ENCODE measurements around the gene TMEM198. TPM values are rescaled to one million over a fixed set of nuclear protein-coding genes. Genes with fewer than 3 reads are reported as not detected.
A peak's percentile ranks its signal among the peaks of the same experiment; 100 is the strongest.

The TMEM198 gene
- total and polyA plus RNA-seq, 2 donors (not counting 1 experiment from before 2014, with no cell fraction given), result 0.39 to 1.1 TPM

GRCh38 chr2:219597552-219598307, 53.9 kb downstream of the TMEM198 start, which contains the start of gene STK11IP:
STK11IP (plus strand) TSS chr2:219597857; CDS start chr2:219598120, 263 bp downstream.
- peak; percentile 88 for ATAC-seq (ENCODE audit: low read depth)

More at GRCh38 chr2:219597552-219598307, 53.9 kb downstream of the TMEM198 start, which contains the start of gene STK11IP:
- Mint-ChIP-seq H3K27ac (peak within 1 kb of the TSS; percentile 98), H3K4me3 (peak within 1 kb of the TSS; percentile 98), H3K4me1 (peaks cover 23% of the 10 kb centered on the region), H3K9me3 (ENCODE audit: insufficient read depth) (no peaks in the 10 kb centered on the region), H3K27me3 (peaks cover 10% of the 10 kb centered on the region)
- under 1% methylated on average over 57 of the region's 57 CpGs for WGBS (ENCODE audit: insufficient coverage)
- H3K9me3 ChIP-seq (ENCODE audit: control extremely low read depth in 1 of 3, control insufficient read depth in 2 of 3, insufficient read depth in 1 of 3, low read length in 2 of 3), result no peaks in the 10 kb centered on the region
- DNase-seq, result peak; percentile 96
- H3K9ac ChIP-seq (ENCODE audit: low read length), result peak within 1 kb of the TSS; percentile 80
- peaks cover 15% of the 10 kb centered on the region for H3K79me2 ChIP-seq (ENCODE audit: control insufficient read depth, insufficient read depth, low read length)
- peaks cover 3 to 18% of the 10 kb centered on the region in 2 experiments for H3K36me3 ChIP-seq (replicated peaks in 1 of 2; ENCODE audit: control extremely low read depth in 1 of 2, control insufficient read depth in 1 of 2, extremely low read depth in 1 of 2, insufficient read depth in 2 of 2, low read length in 1 of 2)
- peak within 1 kb of the TSS; percentile 89 for H2AFZ ChIP-seq (ENCODE audit: insufficient read depth, low read depth, low read length, poor library complexity, severe bottlenecking)
- H3K4me2 ChIP-seq (replicated peaks; ENCODE audit: low read depth, low read length, poor library complexity, severe bottlenecking), result peak within 1 kb of the TSS; percentile 84
- no peak for TF ChIP-seq EZH2 (IDR thresholded peaks at IDR 0.05; ENCODE audit: borderline replicate concordance, insufficient read depth, low read depth, low read length, poor library complexity, severe bottlenecking)
- TF ChIP-seq CTCF (IDR thresholded peaks at IDR 0.05), result no peak
- no peaks in the 10 kb centered on the region for H4K20me1 ChIP-seq (ENCODE audit: control insufficient read depth, insufficient read depth, low read length, poor library complexity, severe bottlenecking)
- H3K4me3 ChIP-seq (ENCODE audit: control extremely low read depth in 1 of 5, extremely low read depth in 1 of 5, insufficient read depth in 1 of 5, low read depth in 2 of 5, low read length in 4 of 5), result peak within 1 kb of the TSS; percentile 69 to 88 (median 86)
- CTCF ChIA-PET, result interaction anchor here (0.7 to 2.0 kb wide), 9 partner anchors 28 to 209 kb away, joined by 3 to 17 read pairs (median 3); partner anchors contain the start of genes CHPF and TMEM198
- intact Hi-C loops (cut with micrococcal nuclease), result loop anchor here (1.0 to 10.0 kb wide), 11 partner anchors 45 to 1325 kb away; partner anchors contain the start of genes AAMP, ANKZF1, ATG9A and CHPF
- H3K4me1 ChIP-seq (ENCODE audit: control insufficient read depth in 2 of 2, insufficient read depth in 2 of 2, low read length in 2 of 2), result peaks cover 10 to 12% of the 10 kb centered on the region in 2 donors
- POLR2A ChIA-PET, result interaction anchor here (0.6 to 1.0 kb wide), 3 partner anchors 21 to 717 kb away, joined by 3 to 5 read pairs (median 4); partner anchors contain the start of genes DNPEP and WNT10A
- H3K27ac ChIP-seq (ENCODE audit: low read length in 2 of 2), result peak within 1 kb of the TSS; percentile 59 to 88
- peaks cover 0 to 11% (median 0%) of the 10 kb centered on the region in 4 experiments for H3K27me3 ChIP-seq (replicated peaks in 1 of 4; ENCODE audit: control extremely low read depth in 1 of 4, control insufficient read depth in 3 of 4, insufficient read depth in 4 of 4, low read length in 3 of 4)

Measured in B cell (primary cell).